Measurements from ENCODE around the gene TRMT61A. TPM values are rescaled to one million over a fixed set of nuclear protein-coding genes. Genes with fewer than 3 reads are reported as not detected.

TRMT61A gene
- total and polyA plus RNA-seq, 2 of the 13 experiments (the other 11 are each of a cell fraction or from before 2014, with no cell fraction given), result 6.5 to 13.6 TPM

- no peak overlapping the region for H3K27ac ChIP-seq (ENCODE audit: extremely low read length, insufficient read depth, low read length)
- no peaks in the 10 kb centered on the region for H3K9me3 ChIP-seq (ENCODE audit: low read length)
- H2AFZ ChIP-seq (ENCODE audit: low read length), result no peak overlapping the region
- H3K79me2 ChIP-seq (ENCODE audit: insufficient read depth, low read length), result peaks cover 50% of the 10 kb centered on the region
- POLR2A ChIA-PET, result no interaction called here
- peaks cover 6 to 26% of the 10 kb centered on the region in 2 experiments; a peak in 3 of 5 replicates for H3K36me3 ChIP-seq (replicated peaks in 1 of 2; ENCODE audit: control insufficient read depth in 1 of 2, insufficient read depth in 2 of 2, low read length in 2 of 2)
- CTCF ChIA-PET (ENCODE audit: low intra/inter-chr PET ratio, low total read pairs), result no interaction called here
- H3K4me3 ChIP-seq (replicated peaks in 1 of 3; ENCODE audit: insufficient read depth in 1 of 3, low read depth in 2 of 3, low read length in 3 of 3), result no peak overlapping the region
- no peak overlapping the region for H3K4me2 ChIP-seq (ENCODE audit: low read depth, low read length)
- H4K20me1 ChIP-seq (ENCODE audit: insufficient read depth, low read length), result peaks cover 14% of the 10 kb centered on the region; the same call in 1 of the 2 replicates
- BruUV-seq (replicated peaks), result no TSS peak
- no peak overlapping the region for H3K9ac ChIP-seq (ENCODE audit: insufficient read depth, low read depth, low read length)
- in situ Hi-C loops (cut with HindIII; ENCODE audit: extremely low pct_ligation_motif_present, low pct_unique_long_range_greater_than_20kb) (no loop called here), intact Hi-C loops (cut with micrococcal nuclease; ENCODE audit: unreplicated experiment) (no loop called here)
- FAIRE-seq (no peak), ATAC-seq (no peak), DNase-seq (ENCODE audit: low spot score) (no peak)
- WGBS (ENCODE audit: low lambda C conversion rate), result 87% methylated on average over 15 of the region's 15 CpGs
- peaks cover 36% of the 10 kb centered on the region for H3K4me1 ChIP-seq (ENCODE audit: insufficient read depth, low read length)
- H3K27me3 ChIP-seq (ENCODE audit: control insufficient read depth in 1 of 2, insufficient read depth in 2 of 2, low read length in 2 of 2), result no peaks in the 10 kb centered on the region
- TF ChIP-seq ZNF572 (CRISPR knock-in tag; IDR thresholded peaks at IDR 0.05) (no peak), MED13 (CRISPR knock-in tag; IDR thresholded peaks at IDR 0.05) (no peak), PHF8 (CRISPR knock-in tag; IDR thresholded peaks at IDR 0.05) (no peak), MEIS2 (CRISPR knock-in tag; IDR thresholded peaks at IDR 0.05) (no peak), ZNF292 (CRISPR knock-in tag; IDR thresholded peaks at IDR 0.05; ENCODE audit: borderline replicate concordance, low read depth) (no peak), HNF1A (IDR thresholded peaks at IDR 0.05; ENCODE audit: low read depth) (no peak), HNF1A (CRISPR knock-in tag; IDR thresholded peaks at IDR 0.05; ENCODE audit: borderline replicate concordance) (no peak), ZNF160 (CRISPR knock-in tag; IDR thresholded peaks at IDR 0.05) (no peak), ZNF777 (CRISPR knock-in tag; IDR thresholded peaks at IDR 0.05) (no peak), PHF5A (CRISPR knock-in tag; IDR thresholded peaks at IDR 0.05; ENCODE audit: low read depth, unreplicated experiment) (no peak), ZNF615 (CRISPR knock-in tag; IDR thresholded peaks at IDR 0.05; ENCODE audit: borderline replicate concordance) (no peak), NCOA1 (CRISPR knock-in tag; IDR thresholded peaks at IDR 0.05) (no peak), ZFP36L1 (CRISPR knock-in tag; IDR thresholded peaks at IDR 0.05) (no peak), ZNF883 (CRISPR knock-in tag; IDR thresholded peaks at IDR 0.05; ENCODE audit: not compliant biosample characterization) (no peak), HMGA1 (CRISPR knock-in tag; conservative IDR thresholded peaks at IDR 0.05) (no peak), NFKB2 (CRISPR knock-in tag; IDR thresholded peaks at IDR 0.05; ENCODE audit: borderline replicate concordance) (no peak)
These were observed 28.2 kb downstream of the TRMT61A start for GRCh38 chr14:103556946-103557758.
